Measurements from ENCODE around the gene CERS6. TPM values are rescaled to one million over a fixed set of nuclear protein-coding genes. Genes with fewer than 3 reads are reported as not detected.

The CERS6 gene
- total RNA-seq, 4 donors from 2014 or later: 42.3 to 62.1 (median 50.6) TPM

DNA sequence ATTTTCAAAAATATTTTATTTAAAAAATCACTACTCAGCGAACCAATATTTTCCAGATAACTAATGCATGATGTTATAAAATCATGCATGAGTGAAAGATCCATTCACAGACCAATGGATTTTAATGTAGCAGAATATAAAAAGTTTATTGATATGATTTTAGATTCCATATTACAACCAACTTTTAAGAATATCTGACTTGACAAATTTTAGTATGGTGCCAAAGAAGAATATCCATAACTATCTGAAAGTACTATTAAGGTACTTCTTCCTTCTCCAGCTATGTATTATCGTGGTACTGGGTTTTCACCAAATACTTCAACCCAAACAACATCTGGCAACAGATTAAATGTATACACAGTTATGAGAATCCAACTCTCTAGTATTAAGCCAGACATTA lies 246.5 kb downstream of the CERS6 start:
- in situ Hi-C loops (cut with MboI; ENCODE audit: low pct_ligation_motif_present in 1 of 4, low pct_unique_long_range_greater_than_20kb in 1 of 4, low sequenced_read_pairs in 3 of 4): no loop called here
- no peak for TF ChIP-seq EP300 (IDR thresholded peaks at IDR 0.05; ENCODE audit: low read depth)
- TF ChIP-seq, protein P1, sequence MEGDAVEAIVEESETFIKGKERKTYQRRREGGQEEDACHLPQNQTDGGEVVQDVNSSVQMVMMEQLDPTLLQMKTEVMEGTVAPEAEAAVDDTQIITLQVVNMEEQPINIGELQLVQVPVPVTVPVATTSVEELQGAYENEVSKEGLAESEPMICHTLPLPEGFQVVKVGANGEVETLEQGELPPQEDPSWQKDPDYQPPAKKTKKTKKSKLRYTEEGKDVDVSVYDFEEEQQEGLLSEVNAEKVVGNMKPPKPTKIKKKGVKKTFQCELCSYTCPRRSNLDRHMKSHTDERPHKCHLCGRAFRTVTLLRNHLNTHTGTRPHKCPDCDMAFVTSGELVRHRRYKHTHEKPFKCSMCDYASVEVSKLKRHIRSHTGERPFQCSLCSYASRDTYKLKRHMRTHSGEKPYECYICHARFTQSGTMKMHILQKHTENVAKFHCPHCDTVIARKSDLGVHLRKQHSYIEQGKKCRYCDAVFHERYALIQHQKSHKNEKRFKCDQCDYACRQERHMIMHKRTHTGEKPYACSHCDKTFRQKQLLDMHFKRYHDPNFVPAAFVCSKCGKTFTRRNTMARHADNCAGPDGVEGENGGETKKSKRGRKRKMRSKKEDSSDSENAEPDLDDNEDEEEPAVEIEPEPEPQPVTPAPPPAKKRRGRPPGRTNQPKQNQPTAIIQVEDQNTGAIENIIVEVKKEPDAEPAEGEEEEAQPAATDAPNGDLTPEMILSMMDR (IDR thresholded peaks at IDR 0.05): no peak
- no peak for TF ChIP-seq POLR2A (IDR thresholded peaks at IDR 0.05)
- TF ChIP-seq POLR2AphosphoS5 (IDR thresholded peaks at IDR 0.05): no peak
- WGBS, 2 donors (ENCODE audit: low coverage in 1 of 2): 88 to 94% methylated on average over 2 of the region's 2 CpGs
- H3K4me3 ChIP-seq: no peak overlapping the region
- no peaks in the 10 kb centered on the region for H3K36me3 ChIP-seq
- intact Hi-C loops (cut with DNase I; ENCODE audit: low total_unique reads): no loop called here
- H3K9me3 ChIP-seq: no peaks in the 10 kb centered on the region
- DNase-seq: no peak
- no peak overlapping the region for H3K27ac ChIP-seq
- peaks cover 14 to 86% (median 40%) of the 10 kb centered on the region in 4 donors for H3K4me1 ChIP-seq
- no peaks in the 10 kb centered on the region for H3K27me3 ChIP-seq

DNA sequence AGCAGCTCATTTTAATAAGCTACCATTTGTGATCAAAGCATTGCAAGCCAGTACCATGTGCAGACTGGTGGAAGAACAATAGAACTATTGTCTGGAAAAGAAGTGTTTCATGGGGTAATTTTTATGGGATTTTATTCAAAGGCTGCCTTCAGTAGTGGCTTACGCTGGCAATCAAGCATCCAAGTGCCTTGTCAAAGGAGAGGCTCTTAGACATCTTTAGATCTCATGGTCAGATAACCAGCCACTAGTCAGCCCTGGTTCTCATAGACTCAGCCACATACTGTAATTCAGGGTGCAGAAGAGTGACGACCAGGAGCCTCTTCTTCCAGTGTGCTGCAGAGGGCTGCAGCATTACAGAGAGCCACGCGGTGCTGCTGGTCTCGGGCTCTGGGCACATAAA lies 247.9 kb downstream of the CERS6 start:
- no peaks in the 10 kb centered on the region for H3K27me3 ChIP-seq
- H3K27ac ChIP-seq: peak overlapping the region; percentile 59 to 71 (median 61)
- TF ChIP-seq EP300 (IDR thresholded peaks at IDR 0.05; ENCODE audit: low read depth): no peak
- TF ChIP-seq, protein P1 (IDR thresholded peaks at IDR 0.05): no peak
- no peak for TF ChIP-seq POLR2A (IDR thresholded peaks at IDR 0.05)
- TF ChIP-seq POLR2AphosphoS5 (IDR thresholded peaks at IDR 0.05): no peak
- no peak for DNase-seq
- intact Hi-C loops (cut with DNase I; ENCODE audit: low total_unique reads) (no loop called here), in situ Hi-C loops (cut with MboI; ENCODE audit: low pct_ligation_motif_present in 1 of 4, low pct_unique_long_range_greater_than_20kb in 1 of 4, low sequenced_read_pairs in 3 of 4) (no loop called here)
- H3K36me3 ChIP-seq: no peaks in the 10 kb centered on the region
- H3K4me3 ChIP-seq: no peak overlapping the region
- no peaks in the 10 kb centered on the region for H3K9me3 ChIP-seq
- WGBS, 2 donors (ENCODE audit: low coverage in 1 of 2): 70 to 75% methylated on average over 1 to 5 of the region's 5 CpGs
- H3K4me1 ChIP-seq: peaks cover 14 to 79% (median 38%) of the 10 kb centered on the region in 4 donors

DNA sequence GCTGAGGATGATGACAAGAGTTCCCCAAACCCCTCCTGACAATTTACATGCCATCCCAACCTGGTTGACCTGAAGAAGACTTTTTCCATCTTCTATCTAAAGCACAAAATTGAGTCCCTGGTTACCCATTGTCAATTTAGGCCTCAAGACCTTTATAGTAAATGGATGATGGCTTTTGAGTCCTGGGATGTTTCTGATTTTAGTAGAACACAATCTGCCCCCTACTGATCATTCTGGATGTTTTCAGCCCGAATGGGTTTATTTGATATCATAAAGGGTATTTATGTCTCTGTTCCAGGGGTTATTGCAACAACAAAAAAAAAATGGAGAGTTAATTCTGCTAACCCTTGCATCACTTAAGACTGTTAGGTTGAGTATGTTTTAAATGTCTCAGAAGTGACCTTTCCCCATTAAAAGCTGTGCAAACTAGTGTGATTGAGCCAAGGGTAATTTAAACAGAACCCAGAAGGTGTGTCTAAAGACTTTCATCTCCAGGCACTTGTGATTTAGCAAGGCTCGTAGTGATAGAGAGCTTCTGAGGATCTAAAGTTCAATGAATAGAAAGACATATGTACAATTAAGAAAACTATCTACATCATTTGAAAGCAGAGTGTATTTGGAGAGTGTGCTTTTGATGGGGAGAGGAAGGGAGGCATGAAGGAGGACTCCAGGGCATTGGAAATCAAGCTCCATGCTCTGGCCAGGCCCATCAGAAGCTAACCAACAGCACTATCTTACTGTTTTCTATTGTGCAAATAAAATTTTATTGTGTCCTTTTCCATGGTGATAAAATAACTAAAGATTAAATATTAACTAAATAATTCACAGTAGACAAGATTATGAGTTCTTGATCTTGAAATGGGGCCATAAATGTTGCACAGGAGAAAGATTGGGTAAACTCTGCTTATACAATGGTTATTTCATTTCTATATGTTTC lies 249.7 kb downstream of the CERS6 start:
- no peaks in the 10 kb centered on the region for H3K27me3 ChIP-seq
- in situ Hi-C loops (cut with MboI; ENCODE audit: low pct_ligation_motif_present in 1 of 4, low pct_unique_long_range_greater_than_20kb in 1 of 4, low sequenced_read_pairs in 3 of 4) (no loop called here), intact Hi-C loops (cut with DNase I; ENCODE audit: low total_unique reads) (no loop called here)
- peak; percentile 35 for DNase-seq
- H3K4me1 ChIP-seq: peaks cover 9 to 60% (median 23%) of the 10 kb centered on the region in 4 donors
- peak in 1 of 3 donors; percentile 39 for TF ChIP-seq POLR2AphosphoS5 (IDR thresholded peaks at IDR 0.05)
- TF ChIP-seq, protein P1 (IDR thresholded peaks at IDR 0.05): peak; percentile 23 to 59 (median 36)
- no peak for TF ChIP-seq POLR2A (IDR thresholded peaks at IDR 0.05)
- TF ChIP-seq EP300 (IDR thresholded peaks at IDR 0.05; ENCODE audit: low read depth): no peak
- H3K27ac ChIP-seq: peak overlapping the region; percentile 59 to 71 (median 61)
- 33 to 38% methylated on average over 2 of the region's 2 CpGs for WGBS, 2 donors (ENCODE audit: low coverage in 1 of 2)
- H3K9me3 ChIP-seq: no peaks in the 10 kb centered on the region
- no peak overlapping the region for H3K4me3 ChIP-seq
- H3K36me3 ChIP-seq: no peaks in the 10 kb centered on the region

DNA sequence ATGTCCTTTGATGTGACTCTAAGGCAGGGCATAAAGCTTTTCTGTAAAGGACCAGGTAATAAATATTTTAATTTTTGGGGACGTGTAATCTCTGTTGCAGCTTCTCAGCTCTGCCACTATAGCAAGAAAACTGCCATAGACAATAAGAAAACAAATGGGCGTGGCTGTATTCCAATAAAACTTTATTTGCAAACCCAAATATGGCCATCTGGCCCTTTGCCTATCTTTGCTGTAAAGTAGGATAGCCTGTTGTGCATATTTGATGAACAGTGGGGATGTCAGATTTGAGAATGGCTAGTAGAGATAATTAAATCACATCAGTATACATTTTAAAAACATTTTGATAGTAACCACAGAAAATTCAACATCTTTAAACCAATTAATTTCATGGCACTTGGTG lies 250.7 kb downstream of the CERS6 start:
- 57 to 59% methylated on average over 2 of the region's 2 CpGs for WGBS, 2 donors (ENCODE audit: low coverage in 1 of 2)
- peaks cover 4 to 51% (median 21%) of the 10 kb centered on the region in 4 donors for H3K4me1 ChIP-seq
- no peak for DNase-seq
- no peaks in the 10 kb centered on the region for H3K36me3 ChIP-seq
- no peaks in the 10 kb centered on the region for H3K27me3 ChIP-seq
- intact Hi-C loops (cut with DNase I; ENCODE audit: low total_unique reads) (no loop called here), in situ Hi-C loops (cut with MboI; ENCODE audit: low pct_ligation_motif_present in 1 of 4, low pct_unique_long_range_greater_than_20kb in 1 of 4, low sequenced_read_pairs in 3 of 4) (no loop called here)
- H3K27ac ChIP-seq: peak overlapping the region; percentile 34 to 71 (median 41)
- no peak for TF ChIP-seq EP300 (IDR thresholded peaks at IDR 0.05; ENCODE audit: low read depth)
- H3K4me3 ChIP-seq: no peak overlapping the region
- no peaks in the 10 kb centered on the region for H3K9me3 ChIP-seq

All from transverse colon (tissue), 4 donors.